K562 treated with DMSO at 1 percent for 48 hours (cell line): ENCODE measurements around the gene KRT3. TPM values are rescaled to one million over a fixed set of nuclear protein-coding genes. Genes with fewer than 3 reads are reported as not detected.

Experiments used
- total RNA-seq: library from RNA; unstranded; fragments of 300-600 nt; gene quantifications from 2 replicates; pipeline ENCODE4 v1.2.3, GENCODE V29; 2022; ENCODE audit warnings: low replicate concordance; ENCODE audit errors: extremely low read depth

KRT3 gene
- not detected in 2 replicates for total RNA-seq

GRCh38 chr12:52795694-52796428 is at the start of gene KRT3:
TSS of gene KRT3 (minus strand) at chr12:52796117. CDS start at chr12:52796042, 75 bp downstream.

GRCh38 chr12:52833922-52834726 is 38.2 kb upstream of the KRT3 start, which contains the start of gene KRT79:
TSS of gene KRT79 (minus strand) at chr12:52834311. CDS start at chr12:52834260, 51 bp downstream.

GRCh38 chr12:52813885-52814709 is 18.2 kb upstream of the KRT3 start, which contains the start of gene KRT4:
TSS of gene KRT4 (minus strand) at chr12:52814116. CDS start at chr12:52814058, 58 bp downstream.

GRCh38 chr12:52776913-52777395 is 19.0 kb downstream of the KRT3 start, which contains the start of gene KRT76:
TSS of gene KRT76 (minus strand) at chr12:52777345. CDS start at chr12:52777291, 54 bp downstream.

Other genes with a start within 250 kb of the KRT3 start
- gene KRT71, start 243.0 kb downstream of the KRT3 start, total RNA-seq, result not detected in 2 replicates
- gene KRT74, start 222.3 kb downstream of the KRT3 start, total RNA-seq, result not detected in 2 replicates
- gene KRT72, start 194.7 kb downstream of the KRT3 start, total RNA-seq, result not detected in 2 replicates
- not detected in 2 replicates for gene KRT73, start 177.6 kb downstream of the KRT3 start, total RNA-seq
- gene KRT2, start 143.9 kb downstream of the KRT3 start, total RNA-seq, result not detected in 2 replicates
- not detected in 2 replicates for gene KRT1, start 115.7 kb downstream of the KRT3 start, total RNA-seq
- gene KRT77, start 92.6 kb downstream of the KRT3 start, total RNA-seq, result not detected in 2 replicates
- not detected in 2 replicates for gene KRT76, start 18.8 kb downstream of the KRT3 start, total RNA-seq
- gene KRT4, start 18.0 kb upstream of the KRT3 start, total RNA-seq, result not detected in 2 replicates
- not detected in 2 replicates for gene KRT79, start 38.2 kb upstream of the KRT3 start, total RNA-seq
- gene KRT78, start 52.9 kb upstream of the KRT3 start, total RNA-seq, result not detected in 2 replicates
- gene KRT8, start 109.0 kb upstream of the KRT3 start, total RNA-seq, result 606 TPM in 1 of 2 replicates, not detected in the other
- gene KRT18, start 153.0 kb upstream of the KRT3 start, total RNA-seq, result 246 TPM in 1 of 2 replicates, not detected in the other
- gene EIF4B, start 210.3 kb upstream of the KRT3 start, total RNA-seq, result 778 TPM in 1 of 2 replicates, not detected in the other